Medulla oblongata (tissue), 1 donor: Measurements from ENCODE around the gene SNTG2.
"Not testable (repeated sequence)": the region's sequence is repeated elsewhere in the genome, so short reads cannot be mapped to it uniquely, and the experiment has no call there.

Experiments
- DNase-seq: peaks from one replicate; pipeline ENCODE4 v3.0.0-alpha.2; 2015; ENCODE audit errors: extremely low spot score

Gene SNTG2

DNA sequence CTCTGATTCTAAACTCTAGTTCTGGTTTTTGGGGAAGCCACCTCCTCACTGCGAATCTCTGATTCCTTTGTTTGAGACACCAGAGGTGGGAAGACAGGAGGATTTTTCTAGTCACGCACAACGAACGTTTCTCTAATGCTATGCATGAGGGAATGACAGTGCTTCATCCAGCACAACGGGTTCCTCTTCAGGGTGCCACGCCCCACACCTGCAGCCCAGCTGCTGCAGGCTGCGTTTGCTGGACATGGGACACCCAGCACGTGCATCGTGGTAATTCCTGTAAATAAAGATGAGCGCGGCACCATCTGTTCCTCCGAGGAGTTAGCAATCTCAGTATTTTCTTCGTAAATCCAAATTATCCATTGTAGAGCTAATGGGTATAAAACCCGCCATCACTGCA lies 425.1 kb downstream of the SNTG2 start:
- DNase-seq: no peak

DNA sequence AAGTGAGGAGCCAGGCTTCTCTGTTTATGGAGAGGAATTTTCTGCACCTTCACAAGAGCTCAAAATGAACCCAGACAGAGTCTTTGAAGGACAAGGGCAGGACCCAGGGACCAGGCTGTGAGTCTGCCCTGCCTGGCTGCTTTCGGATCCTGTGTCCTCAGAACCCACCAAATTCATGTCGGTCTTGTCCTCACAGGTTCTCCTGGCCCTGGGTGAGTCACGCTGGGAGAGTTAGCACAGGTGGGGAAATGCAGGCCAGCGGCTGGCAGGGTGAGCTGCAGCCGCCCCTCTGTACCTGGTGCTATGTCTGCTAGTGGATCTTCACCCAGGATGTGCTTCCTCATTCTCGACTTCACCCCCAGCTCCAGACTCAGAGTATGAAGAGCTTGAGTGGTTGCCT lies 426.8 kb downstream of the SNTG2 start:
- DNase-seq: no peak

DNA sequence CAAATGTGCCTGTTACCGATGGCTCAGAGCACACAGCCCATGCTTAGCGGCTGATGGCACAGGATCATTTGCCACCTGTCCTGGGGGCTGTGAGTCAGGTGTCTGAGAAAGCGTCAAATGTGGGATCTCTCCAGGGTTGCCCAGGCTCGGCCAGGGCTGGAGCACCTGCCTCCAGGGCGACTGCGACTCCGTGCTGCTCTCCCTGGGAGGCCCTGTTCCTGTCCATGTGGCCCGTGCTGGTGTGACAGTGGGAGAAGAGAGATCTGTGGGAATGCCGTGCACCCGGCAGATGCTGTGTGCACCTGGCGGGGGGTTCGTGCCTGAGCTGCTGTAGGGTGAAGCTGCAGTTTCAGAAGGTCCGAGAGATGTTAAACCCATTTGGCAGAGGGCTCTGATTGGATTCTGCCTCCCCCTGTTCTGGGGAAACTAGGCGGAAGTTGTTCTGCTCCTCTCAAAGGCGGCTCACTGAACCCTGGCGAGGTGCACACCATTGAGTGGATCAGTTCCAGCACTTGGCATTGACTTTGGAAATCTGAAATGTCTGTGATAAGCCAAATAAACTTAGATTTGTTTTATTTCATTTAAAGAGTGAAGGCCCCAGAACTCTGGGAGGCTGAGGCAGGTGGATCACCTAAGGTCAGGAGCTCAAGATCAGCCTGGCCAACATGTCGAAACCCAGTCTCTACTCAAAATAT lies 428.0 kb downstream of the SNTG2 start:
- no peak for DNase-seq

DNA sequence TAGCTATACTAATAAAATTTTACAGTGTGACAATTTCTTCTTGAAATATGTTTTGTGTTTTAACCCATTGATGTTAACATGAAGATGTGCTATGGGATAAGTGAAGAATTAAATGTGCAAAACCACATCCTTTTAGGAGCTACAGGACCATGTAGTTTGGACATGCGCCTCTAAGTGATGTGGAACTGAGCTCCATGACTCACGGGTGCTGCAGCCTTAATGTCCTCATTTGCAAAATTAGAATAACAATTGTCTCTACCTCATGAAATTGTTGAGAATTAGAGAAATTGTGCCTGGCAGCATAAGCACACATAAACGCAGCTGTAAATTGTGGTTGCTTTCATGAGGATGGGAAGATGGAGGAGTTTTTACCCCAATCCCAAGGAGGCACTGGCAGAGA lies 431.0 kb downstream of the SNTG2 start:
- no peak for DNase-seq

DNA sequence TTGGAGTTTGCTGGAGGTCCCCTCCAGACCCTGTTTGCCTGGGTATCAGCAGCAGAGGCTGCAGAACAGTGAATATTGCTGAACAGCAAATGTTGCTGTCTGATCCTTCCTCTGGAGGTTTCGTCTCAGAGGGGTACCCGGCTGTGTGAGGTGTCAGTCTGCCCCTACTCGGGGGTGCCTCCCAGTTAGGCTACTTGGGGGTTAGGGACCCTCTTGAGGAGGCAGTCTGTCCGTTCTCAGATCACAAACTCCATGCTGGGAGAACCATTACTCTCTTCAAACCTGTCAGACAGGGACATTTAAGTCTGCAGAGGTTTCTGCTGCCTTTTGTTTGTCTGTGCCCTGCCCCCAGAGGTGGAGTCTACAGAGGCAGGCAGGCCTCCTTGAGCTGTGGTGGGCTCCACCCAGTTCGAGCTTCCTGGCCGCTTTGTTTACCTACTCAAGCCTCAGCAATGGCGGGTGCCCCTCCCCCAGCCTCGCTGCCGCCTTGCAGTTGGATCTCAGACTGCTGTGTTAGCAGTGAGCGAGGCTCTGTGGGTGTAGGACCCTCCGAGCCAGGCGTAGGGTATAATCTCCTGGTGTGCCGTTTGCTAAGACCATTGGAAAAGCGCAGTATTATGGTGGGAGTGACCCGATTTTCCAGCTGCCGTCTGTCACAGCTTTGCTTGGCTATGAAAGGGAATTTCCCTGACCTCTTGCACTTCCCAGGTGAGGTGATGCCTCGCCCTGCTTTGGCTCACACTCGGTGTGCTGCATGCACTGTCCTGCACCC lies 437.5 kb downstream of the SNTG2 start:
- not testable (repeated sequence) for DNase-seq

DNA sequence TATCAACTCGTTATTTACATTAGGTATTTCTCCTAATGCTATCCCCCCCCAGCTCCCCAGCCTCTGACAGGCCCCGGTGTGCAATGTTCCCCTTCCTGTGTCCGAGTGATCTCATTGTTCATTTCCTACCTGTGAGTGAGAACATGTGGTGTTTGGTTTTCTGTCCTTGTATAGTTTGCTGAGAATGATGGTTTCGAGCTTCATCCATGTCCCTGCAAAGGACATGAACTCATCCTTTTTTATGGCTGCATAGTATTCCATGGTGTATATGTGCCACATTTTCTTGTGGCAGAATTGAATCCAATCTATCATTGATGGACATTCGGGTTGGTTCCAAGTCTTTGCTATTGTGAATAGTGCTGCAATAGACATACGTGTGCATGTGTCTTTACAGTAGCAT lies 439.5 kb downstream of the SNTG2 start:
- DNase-seq: not testable (repeated sequence)

DNA sequence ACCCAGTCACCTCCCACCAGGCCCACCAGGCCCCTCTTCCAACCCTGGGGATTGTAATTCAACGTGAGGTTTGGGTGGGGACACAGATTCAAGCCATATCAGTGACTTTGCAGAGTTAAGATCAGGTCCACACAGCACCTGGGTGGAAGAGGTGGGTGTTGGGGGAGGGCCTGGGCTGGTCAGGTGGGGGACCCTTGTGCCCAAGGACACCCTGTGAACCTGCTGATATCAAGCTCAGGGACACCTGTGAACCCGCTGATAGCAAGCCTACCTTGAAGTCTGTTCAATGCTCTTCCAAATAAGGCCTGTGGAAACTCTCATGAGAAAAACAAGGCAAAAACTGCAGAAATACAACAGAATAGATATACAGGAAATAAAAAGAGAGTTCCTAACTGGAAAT lies 442.7 kb downstream of the SNTG2 start:
- DNase-seq: no peak

DNA sequence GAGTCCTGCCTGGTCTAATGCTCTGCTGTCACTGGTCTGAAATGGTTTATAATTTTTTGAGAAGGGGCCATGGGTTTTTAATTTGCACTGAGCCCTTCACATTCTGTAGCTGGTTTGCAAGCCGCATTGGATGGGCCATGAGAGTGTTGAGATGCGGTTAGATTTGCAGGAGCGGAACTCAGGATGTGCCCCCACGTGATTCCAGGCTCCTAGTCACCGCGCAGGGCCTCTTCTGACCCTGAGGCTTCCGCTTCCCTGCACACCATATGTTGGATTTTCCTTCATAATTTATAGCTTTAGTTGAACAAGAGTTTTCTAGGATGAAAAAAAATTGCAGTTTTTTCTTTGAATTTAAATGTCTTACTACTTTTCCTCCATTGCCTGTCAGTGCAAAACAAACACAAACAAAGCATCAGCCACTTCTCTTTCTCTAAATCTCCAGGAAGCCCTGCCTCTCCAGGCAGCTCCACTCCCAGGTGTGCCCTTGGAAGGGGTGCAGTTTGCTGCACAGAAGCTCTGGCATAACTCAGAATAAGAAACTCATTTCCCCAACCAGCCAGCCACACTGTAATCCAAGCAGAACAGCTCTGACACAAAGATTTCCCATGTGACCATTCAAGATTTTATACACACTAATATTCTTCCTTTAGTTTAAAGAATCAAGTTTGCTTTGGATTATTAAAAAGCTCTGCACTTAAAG lies 444.2 kb downstream of the SNTG2 start:
- DNase-seq: no peak

DNA sequence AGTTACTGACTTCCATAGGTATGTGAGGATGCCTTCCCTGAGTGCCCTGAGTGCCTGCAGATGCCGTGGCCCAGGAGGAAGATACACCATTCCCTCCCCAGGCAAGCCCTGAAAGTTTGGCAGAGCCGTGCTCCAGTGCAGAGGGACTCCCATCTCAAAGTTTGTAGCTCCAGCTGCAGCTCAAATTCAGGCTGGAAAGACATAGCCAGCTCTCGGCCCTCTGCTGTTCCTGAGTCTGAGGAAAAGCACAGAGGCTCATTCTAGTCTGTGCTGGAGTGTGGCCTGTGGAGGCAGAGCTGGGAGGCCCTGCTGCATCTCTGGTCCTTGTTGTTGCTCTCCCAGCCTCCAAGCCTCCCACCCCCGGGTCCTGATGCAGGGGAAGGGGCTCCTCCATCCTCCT lies 446.7 kb downstream of the SNTG2 start:
- DNase-seq: no peak

DNA sequence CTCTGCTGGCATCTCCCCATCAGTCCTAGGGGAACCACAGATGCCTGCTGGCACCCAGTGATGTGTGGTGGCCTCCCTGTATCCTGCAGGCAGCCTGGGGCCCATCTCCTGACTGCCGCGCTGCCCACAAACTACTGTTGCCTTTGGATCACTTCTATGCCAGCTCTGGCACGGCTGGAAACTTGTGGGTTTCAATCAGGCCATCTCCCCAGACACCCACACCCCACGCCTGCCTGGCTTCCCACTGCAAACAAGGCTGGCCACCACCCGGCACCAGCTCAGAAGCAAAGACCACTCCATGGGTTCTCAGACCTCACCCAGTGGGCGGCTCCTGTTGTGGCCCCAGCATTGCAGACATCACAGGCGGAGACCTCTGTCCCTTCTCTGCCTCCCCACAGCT lies 447.5 kb downstream of the SNTG2 start:
- no peak for DNase-seq

DNA sequence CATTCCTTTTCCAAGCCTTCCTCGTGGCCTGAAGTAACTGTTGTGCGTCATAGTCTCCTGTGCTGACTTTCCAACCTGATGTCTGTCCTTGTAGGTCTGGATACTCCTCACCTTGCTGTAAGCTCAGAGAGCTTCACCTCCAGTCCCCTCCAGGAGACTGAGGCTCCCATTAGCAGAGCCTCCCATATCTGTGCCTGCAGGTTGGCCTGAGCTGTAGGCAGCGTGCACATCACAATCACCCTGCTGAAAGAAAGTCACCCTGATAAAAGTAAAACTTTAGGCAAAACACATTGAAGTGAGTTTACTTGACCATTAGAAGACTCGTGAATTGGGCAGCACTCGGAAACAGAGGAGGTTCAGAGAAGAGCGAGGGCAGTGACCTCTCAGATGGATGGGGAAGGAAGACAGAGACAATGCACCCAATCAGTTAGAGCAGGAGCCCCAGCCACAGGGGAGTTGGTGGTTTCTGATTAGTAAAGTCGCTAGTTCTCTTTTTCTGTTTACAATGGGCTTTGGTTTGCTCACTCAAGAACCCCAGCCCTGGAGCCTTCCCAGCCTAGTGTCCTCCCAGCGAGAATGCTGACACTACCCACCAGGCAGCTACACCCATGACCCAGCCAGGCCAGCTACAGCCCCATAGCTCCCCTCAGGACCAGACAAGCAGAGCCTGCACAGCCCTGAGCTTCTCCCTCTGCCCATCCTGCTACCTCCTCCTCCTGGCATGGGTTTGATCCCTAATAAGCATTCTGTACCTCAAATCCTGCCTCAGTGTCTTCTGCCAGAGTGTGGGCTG lies 450.5 kb downstream of the SNTG2 start:
- DNase-seq: no peak

DNA sequence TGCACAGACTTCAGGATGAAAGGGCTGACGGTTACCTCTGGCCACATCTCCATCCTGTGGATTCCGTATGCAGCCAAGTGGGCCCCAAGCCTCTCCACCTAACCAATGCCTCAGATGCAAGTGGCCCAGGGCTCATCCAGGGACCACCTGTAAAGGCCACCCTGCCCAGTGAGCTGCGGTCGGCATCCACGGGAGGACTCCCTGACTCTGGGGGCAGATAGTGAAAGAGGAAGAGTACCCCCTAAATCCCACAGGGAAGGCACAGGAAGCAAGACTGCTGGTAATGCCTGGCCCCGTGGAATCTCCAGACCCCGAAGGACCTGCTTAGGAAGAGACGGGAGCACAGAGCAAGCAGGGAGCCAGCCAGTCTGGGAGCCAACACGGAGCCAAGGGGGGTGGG lies 451.4 kb downstream of the SNTG2 start:
- DNase-seq: no peak

DNA sequence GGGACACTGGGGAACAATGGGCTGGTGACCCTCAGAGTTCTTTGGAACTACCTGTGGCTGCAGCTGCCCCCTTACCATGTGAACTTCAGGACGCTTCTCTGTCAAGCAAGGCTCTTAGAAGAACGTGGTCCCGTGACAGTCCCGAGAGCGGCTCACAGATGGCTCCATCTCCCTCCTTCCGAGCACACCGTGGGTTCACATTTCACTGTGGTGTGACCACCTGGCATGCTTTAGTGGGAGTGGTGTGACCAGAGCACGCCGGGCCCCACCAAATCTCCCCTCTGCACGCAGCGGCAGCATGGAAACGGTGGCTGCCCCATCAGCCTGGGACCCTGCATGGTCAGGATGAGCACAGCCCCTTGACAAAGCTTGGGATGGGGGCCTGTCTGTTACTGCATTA lies 452.9 kb downstream of the SNTG2 start:
- DNase-seq: no peak

DNA sequence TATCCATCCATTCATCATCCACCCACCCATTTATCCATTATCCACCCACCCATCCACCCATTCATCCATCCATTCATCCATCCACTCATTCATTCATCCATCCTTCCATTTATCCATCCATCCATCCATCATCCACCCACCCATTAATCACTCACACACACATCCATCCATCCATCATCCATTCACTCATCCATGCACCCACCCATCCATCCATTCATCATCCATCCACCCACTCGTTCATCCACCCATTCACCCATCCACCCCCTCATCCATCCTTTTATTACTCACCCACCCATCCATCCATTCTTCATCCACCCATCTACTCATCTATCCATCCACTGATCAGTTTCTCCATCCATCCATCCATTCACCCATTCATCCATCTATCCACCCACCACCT lies 454.5 kb downstream of the SNTG2 start:
- no peak for DNase-seq

DNA sequence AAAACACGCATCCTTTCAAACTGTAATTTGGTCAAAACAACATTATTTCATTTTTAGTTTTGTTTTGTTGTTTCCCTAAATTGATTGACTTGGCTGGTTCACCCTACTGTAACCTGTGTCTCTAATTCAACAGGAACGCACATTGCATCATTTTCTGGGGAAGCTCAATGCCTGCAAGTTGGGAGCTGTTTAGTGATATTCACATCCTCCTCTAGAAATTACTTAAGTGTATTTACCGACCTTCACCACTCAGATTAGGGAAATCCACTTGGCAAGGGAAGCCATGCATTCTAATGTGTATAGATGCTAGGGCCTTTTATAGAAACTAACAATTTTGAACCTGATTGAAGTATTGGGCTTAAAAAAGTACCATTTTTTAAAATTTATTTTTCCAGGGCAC lies 455.3 kb downstream of the SNTG2 start:
- DNase-seq: no peak

DNA sequence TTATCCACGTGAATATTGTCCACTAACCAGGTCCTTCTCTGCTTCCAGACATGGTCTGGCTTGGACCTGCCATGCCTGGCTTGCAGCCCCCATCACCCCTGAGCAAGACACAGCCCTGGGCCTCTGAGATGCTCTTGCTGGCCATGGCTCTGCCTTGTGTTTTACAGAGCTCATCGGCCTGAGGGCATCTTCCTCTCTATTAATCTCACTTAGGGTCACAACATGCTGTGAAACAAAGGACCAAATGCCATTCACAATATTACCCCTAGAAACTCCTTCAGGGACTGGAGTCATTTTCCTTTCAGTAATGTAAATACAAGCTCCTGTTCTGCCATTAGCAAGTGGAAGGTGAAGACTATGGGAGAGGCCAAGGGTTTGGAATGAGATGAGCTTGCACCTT lies 455.8 kb downstream of the SNTG2 start:
- no peak for DNase-seq

DNA sequence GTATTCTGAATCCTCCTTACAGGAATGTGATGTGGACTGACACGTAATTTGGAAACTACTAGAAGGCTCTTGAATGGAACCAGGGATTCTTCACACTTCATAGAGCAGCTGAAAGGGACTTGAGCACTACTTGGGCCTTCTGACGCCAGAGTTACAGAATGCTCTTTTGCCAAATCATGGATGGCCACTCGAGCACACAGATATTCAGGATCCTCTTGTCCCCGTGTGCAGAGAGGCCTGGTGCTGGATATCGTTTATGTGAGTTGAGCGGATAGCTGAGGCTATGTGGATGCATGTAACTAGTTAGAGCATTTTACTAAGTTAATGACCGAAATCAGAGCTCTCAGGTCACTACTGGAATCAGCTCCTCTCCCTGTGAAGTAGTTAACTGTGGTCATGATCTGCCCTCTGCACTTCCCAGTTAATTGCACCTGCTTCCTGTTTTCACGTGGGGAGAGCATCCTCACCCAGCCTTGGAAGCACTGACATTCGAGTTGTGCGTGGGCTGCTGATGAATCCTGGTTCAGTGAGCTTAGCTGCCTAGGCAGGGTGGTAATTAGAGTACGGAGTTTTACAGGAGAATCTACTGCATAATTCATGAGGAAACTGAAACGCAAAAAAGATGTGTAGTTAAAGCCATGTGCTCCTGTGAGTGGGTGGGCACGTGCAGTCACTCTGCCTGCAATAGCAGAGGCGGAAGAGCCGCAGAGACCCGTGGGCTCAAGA lies 457.5 kb downstream of the SNTG2 start:
- no peak for DNase-seq

DNA sequence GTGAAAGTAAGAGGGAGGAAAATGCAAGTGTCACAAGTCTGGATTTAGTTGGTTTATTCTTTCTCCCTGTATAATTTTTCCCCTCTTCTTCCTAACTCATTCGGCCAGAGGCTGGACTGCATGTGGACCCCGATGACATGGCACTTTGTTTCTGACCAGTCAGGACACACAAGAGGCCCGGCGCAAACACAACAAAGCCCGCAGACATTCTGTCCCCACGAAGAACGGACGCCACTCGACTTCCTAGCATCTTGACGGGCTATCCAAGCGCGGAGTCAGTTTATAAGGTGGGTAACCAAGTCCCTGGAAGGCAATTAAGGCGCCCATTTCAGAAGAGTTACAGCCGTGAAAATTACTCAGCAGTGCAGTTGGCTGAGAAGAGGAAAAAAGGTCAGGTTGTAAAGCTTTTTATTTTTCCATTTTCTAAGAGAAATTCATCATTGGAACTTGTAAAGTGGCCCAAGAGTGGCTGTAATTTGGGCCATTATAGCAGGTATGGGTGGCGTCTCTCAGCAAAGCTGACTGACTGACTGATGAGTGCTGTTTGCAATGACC lies 462.6 kb downstream of the SNTG2 start, which contains the start of gene TPO:
TPO (plus strand) TSS at position 308 of the 555 bp plus-strand sequence. CDS start 946 bp downstream, outside the sequence.
- DNase-seq: no peak

DNA sequence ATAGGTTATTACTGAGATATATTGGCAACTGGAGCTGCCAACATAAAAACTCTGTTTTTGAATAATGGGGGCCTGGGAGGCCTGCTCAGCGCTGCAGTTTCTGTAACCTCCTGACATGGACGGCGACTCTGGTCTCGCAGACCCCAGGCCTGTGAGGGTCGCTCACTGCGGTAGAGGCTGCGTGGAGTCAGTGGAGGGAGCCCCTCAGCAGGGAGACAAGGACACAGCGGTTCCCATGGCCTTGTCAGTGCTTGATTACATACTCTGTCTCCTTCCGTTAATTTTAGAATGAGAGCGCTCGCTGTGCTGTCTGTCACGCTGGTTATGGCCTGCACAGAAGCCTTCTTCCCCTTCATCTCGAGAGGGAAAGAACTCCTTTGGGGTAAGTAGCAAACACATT lies 463.5 kb downstream of the SNTG2 start:
- no peak for DNase-seq

DNA sequence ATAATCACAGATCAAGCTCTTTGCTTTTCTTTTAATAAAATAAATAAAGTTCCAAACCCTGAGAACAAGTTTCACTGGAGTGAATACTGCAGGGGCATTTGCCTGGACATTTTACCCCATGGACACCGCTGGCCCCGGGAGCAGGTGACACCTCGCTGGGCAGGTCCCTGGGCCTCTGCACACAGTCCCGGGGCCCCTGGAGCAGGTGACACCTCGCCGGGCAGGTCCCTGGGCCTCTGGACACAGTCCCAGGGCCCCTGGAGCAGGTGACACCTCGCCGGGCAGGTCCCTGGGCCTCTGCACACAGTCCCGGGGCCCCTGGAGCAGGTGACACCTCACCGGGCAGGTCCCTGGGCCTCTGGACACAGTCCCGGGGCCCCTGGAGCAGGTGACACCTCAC lies 464.3 kb downstream of the SNTG2 start:
- not testable (repeated sequence) for DNase-seq

DNA sequence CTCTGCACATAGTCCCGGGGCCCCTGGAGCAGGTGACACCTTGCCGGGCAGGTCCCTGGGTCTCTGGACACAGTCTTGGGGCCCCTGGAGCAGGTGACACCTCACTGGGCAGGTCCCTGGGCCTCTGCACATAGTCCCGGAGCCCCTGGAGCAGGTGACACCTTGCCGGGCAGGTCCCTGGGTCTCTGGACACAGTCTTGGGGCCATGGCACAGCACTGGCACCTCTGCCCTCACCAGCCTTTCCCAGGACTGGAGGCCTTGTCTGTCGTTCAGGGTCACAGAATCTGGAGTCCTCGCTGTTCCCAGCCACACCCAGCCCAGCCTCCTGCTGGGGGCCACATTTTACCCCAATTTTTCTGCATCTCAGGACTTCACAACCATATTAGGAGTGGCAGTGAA lies 464.9 kb downstream of the SNTG2 start:
- DNase-seq: no peak
